Left lung (tissue), 10 donors: ENCODE results near the gene ANKRD17. TPM values are rescaled to one million over a fixed set of nuclear protein-coding genes. Genes with fewer than 3 reads are reported as not detected.
"Not testable (repeated sequence)": the region's sequence is repeated elsewhere in the genome, so short reads cannot be mapped to it uniquely, and the experiment has no call there.

Source experiments
- ATAC-seq: fragments of 200-7000 bp; cut with Tn5 transposase; one replicate; pipeline ENCODE4 v1.9.1; 2020; ENCODE audit warnings: moderate library complexity
- DNase-seq, 4 donors: peaks; one replicate each; pipeline ENCODE4 v3.0.0-alpha.2; 2013 to 2020
- H3K27ac ChIP-seq, 2 donors: fragments of 200-600 bp; sonication (generic) in 1 of 2; one replicate each; pipeline versions ENCODE4 v1.5.0 to v1.8.0; 2020 to 2021
- H3K27me3 ChIP-seq, 2 donors: fragments of 200-600 bp; sonication (generic) in 1 of 2; one replicate each; pipeline versions ENCODE4 v1.5.0 to v1.8.0; 2020 to 2021
- H3K36me3 ChIP-seq, 2 donors: fragments of 200-600 bp; sonication (generic) in 1 of 2; one replicate each; pipeline versions ENCODE4 v1.5.0 to v1.8.0; 2020 to 2021
- H3K4me1 ChIP-seq, 2 donors: fragments of 200-600 bp; one replicate each; pipeline ENCODE4 v1.8.0; 2021
- H3K4me3 ChIP-seq, 2 donors: fragments of 200-600 bp; sonication (generic) in 1 of 2; one replicate each; pipeline versions ENCODE4 v1.5.0 to v1.8.0; 2020 to 2021; ENCODE audit warnings: mild to moderate bottlenecking in 1 of 2
- H3K9me3 ChIP-seq, 2 donors: fragments of 200-600 bp; sonication (generic) in 1 of 2; one replicate each; pipeline versions ENCODE4 v1.5.0 to v1.8.0; 2020 to 2021
- CTCF ChIP-seq, 2 donors: fragments of 200-600 bp; sonication (generic) in 1 of 2; IDR thresholded peaks; one replicate each; pipeline versions ENCODE4 v1.5.0 to v1.8.0; 2021; ENCODE audit warnings: antibody characterized with exemption in 2 of 2
- intact Hi-C, 2 donors: fragments of 100-400 bp; cut with DNase I; formaldehyde crosslinking; loops; one replicate each; pipeline versions ENCODE4 v1.11.2 to v1.14.2; 2022
- polyA plus RNA-seq, 6 donors: library from polyadenylated mRNA; unstranded; fragments of 120-200 nt; gene quantifications; one replicate each; pipeline ENCODE4 v1.2.1, GENCODE V29; 2013; ENCODE audit not compliant: insufficient read length in 6 of 6
- total RNA-seq, 2 donors: library from RNA; stranded (reverse); fragmentation: NEBNext Ultra II Directional; extraction: Animal tissue kit (Norgen Biotek cat#: 25700); gene quantifications; one replicate each; pipeline ENCODE4 v1.2.1, GENCODE V29; 2021
- donor health status: DM: no; HTN: yes; CAD: no.
- donor health status: DM: no; HTN: no; CAD: no.

The ANKRD17 gene
- total and polyA plus RNA-seq, 8 donors = 57.5 to 83.0 (median 74.9) TPM

GRCh38 chr4:73237044-73237443 is 21.6 kb downstream of the ANKRD17 start:
- no peaks in the 10 kb centered on the region for H3K27me3 ChIP-seq
- DNase-seq (no peak), ATAC-seq (no peak)
- TF ChIP-seq CTCF (IDR thresholded peaks at IDR 0.05) = no peak
- no peak overlapping the region for H3K4me3 ChIP-seq
- H3K4me1 ChIP-seq = peaks cover 0 to 13% of the 10 kb centered on the region in 2 donors
- peaks cover 0 to 13% of the 10 kb centered on the region in 2 donors for H3K36me3 ChIP-seq
- no peaks in the 10 kb centered on the region for H3K9me3 ChIP-seq
- intact Hi-C loops = no loop called here
- H3K27ac ChIP-seq = no peak overlapping the region

GRCh38 chr4:73236151-73236550 is 22.4 kb downstream of the ANKRD17 start:
- Histone ChIP-seq H3K27ac (no peak overlapping the region), H3K9me3 (no peaks in the 10 kb centered on the region), H3K27me3 (no peaks in the 10 kb centered on the region), H3K4me3 (no peak overlapping the region), H3K4me1 (peaks cover 0 to 4% of the 10 kb centered on the region in 2 donors), H3K36me3 (peaks cover 0 to 17% of the 10 kb centered on the region in 2 donors)
- intact Hi-C loops = no loop called here
- TF ChIP-seq CTCF (IDR thresholded peaks at IDR 0.05) = no peak
- DNase-seq (no peak), ATAC-seq (no peak)

GRCh38 chr4:73234712-73235111 is 23.9 kb downstream of the ANKRD17 start:
- Histone ChIP-seq H3K4me3 (no peak overlapping the region), H3K9me3 (no peaks in the 10 kb centered on the region), H3K4me1 (no peaks in the 10 kb centered on the region), H3K27me3 (no peaks in the 10 kb centered on the region), H3K36me3 (peaks cover 0 to 17% of the 10 kb centered on the region in 2 donors), H3K27ac (no peak overlapping the region)
- ATAC-seq (peak; percentile 19), DNase-seq (no peak)
- no peak for TF ChIP-seq CTCF (IDR thresholded peaks at IDR 0.05)
- intact Hi-C loops = no loop called here

- Histone ChIP-seq H3K27ac (no peak overlapping the region), H3K36me3 (peaks cover 0 to 17% of the 10 kb centered on the region in 2 donors), H3K27me3 (no peaks in the 10 kb centered on the region), H3K9me3 (no peaks in the 10 kb centered on the region), H3K4me1 (no peaks in the 10 kb centered on the region), H3K4me3 (no peak overlapping the region)
- ATAC-seq (no peak), DNase-seq (no peak)
- no peak for TF ChIP-seq CTCF (IDR thresholded peaks at IDR 0.05)
- intact Hi-C loops = no loop called here
Measured at GRCh38 chr4:73231518-73232487, 26.8 kb downstream of the ANKRD17 start.

GRCh38 chr4:73230865-73231517 is 27.6 kb downstream of the ANKRD17 start:
- no peak for TF ChIP-seq CTCF (IDR thresholded peaks at IDR 0.05)
- no peaks in the 10 kb centered on the region for H3K4me1 ChIP-seq
- H3K27me3 ChIP-seq = no peaks in the 10 kb centered on the region
- ATAC-seq (no peak), DNase-seq (no peak)
- H3K27ac ChIP-seq = no peak overlapping the region
- no peaks in the 10 kb centered on the region for H3K9me3 ChIP-seq
- H3K36me3 ChIP-seq = peaks cover 0 to 17% of the 10 kb centered on the region in 2 donors
- H3K4me3 ChIP-seq = no peak overlapping the region
- intact Hi-C loops = no loop called here

GRCh38 chr4:73228800-73229199 is 29.8 kb downstream of the ANKRD17 start:
- DNase-seq, H3K27me3 ChIP-seq, ATAC-seq, H3K4me3 ChIP-seq, H3K27ac ChIP-seq, H3K36me3 ChIP-seq, H3K4me1 ChIP-seq, intact Hi-C loops, H3K9me3 ChIP-seq: not testable (repeated sequence)
